CD8-positive, alpha-beta memory T cell (primary cell): ENCODE data around the gene TMEM253. TPM values are rescaled to one million over a fixed set of nuclear protein-coding genes. Genes with fewer than 3 reads are reported as not detected.

Source experiments
- CTCF ChIA-PET: fragments of 350-600 bp; sonication (Branson Sonifier 250); formaldehyde crosslinking; loops from one replicate; lab custom pipeline; 2021; ENCODE audit warnings: antibody characterized with exemption; lab: Charles Lee
- POLR2A ChIA-PET: fragments of 350-600 bp; sonication (Branson Sonifier 250); formaldehyde crosslinking; loops from one replicate; lab custom pipeline; 2021; ENCODE audit warnings: antibody characterized with exemption; lab: Charles Lee
- DNase-seq, 5 donors: peaks; one replicate each; pipeline versions ENCODE4 v3.0.0 to v3.0.0-alpha.2; 2020 to 2022; ENCODE audit warnings: mixed read lengths in 1 of 5
- H3K27ac ChIP-seq: one replicate; pipeline ENCODE4 v1.7.0; 2013; ENCODE audit warnings: low read depth, mild to moderate bottlenecking, low read length, moderate library complexity
- H3K27me3 ChIP-seq: 2 replicates; pipeline ENCODE4 v1.7.0; 2013; ENCODE audit warnings: low read length, mild to moderate bottlenecking; ENCODE audit not compliant: insufficient read depth, poor library complexity, severe bottlenecking
- H3K36me3 ChIP-seq: 2 replicates; pipeline ENCODE4 v1.7.0; 2013; ENCODE audit warnings: mild to moderate bottlenecking, low read length, moderate library complexity; ENCODE audit not compliant: insufficient read depth
- H3K4me1 ChIP-seq: 2 replicates; pipeline ENCODE4 v1.7.0; 2013; ENCODE audit warnings: mild to moderate bottlenecking, low read length, moderate library complexity; ENCODE audit not compliant: insufficient read depth
- H3K4me3 ChIP-seq: 2 replicates; pipeline ENCODE4 v1.7.0; 2013; ENCODE audit warnings: mild to moderate bottlenecking, low read length
- H3K9me3 ChIP-seq: 2 replicates; pipeline ENCODE4 v1.7.0; 2013; ENCODE audit warnings: mild to moderate bottlenecking, low read length
- H3K27ac Mint-ChIP-seq, 8 donors: one replicate each; pipeline ENCODE4 v1.8.0; 2020 to 2021; ENCODE audit warnings: mixed read lengths in 8 of 8, mild to moderate bottlenecking in 6 of 8, inconsistent platforms in 3 of 8, moderate library complexity in 3 of 8
- H3K27me3 Mint-ChIP-seq, 2 donors: one replicate each; pipeline ENCODE4 v1.8.0; 2020 to 2021; ENCODE audit warnings: mixed read lengths in 2 of 2, mild to moderate bottlenecking in 1 of 2, moderate library complexity in 1 of 2
- H3K36me3 Mint-ChIP-seq, 3 donors: one replicate each; pipeline ENCODE4 v1.8.0; 2020 to 2021; ENCODE audit warnings: mixed read lengths in 3 of 3, inconsistent platforms in 1 of 3, mild to moderate bottlenecking in 1 of 3
- H3K4me1 Mint-ChIP-seq, 3 donors: one replicate each; pipeline ENCODE4 v1.8.0; 2020 to 2021; ENCODE audit warnings: mixed read lengths in 3 of 3, inconsistent platforms in 1 of 3, mild to moderate bottlenecking in 1 of 3
- H3K4me3 Mint-ChIP-seq, 7 donors: one replicate each; pipeline ENCODE4 v1.8.0; 2020 to 2021; ENCODE audit warnings: mixed read lengths in 7 of 7, mild to moderate bottlenecking in 6 of 7, moderate library complexity in 4 of 7, inconsistent platforms in 2 of 7
- H3K9me3 Mint-ChIP-seq, 5 donors: one replicate each; pipeline ENCODE4 v1.8.0; 2020 to 2022; ENCODE audit warnings: mixed read lengths in 5 of 5, mild to moderate bottlenecking in 3 of 5, moderate library complexity in 2 of 5, inconsistent platforms in 1 of 5
- polyA plus RNA-seq: library from polyadenylated mRNA; unstranded; fragments of 300-500 nt; fragmentation: Illumina TruSeq; gene quantifications from one replicate; pipeline ENCODE4 v1.2.3, GENCODE V29; 2021
- total RNA-seq, 2 experiments: library from RNA; stranded (reverse); gene quantifications; one replicate each; pipeline ENCODE4 v1.2.3, GENCODE V29; 2021

TMEM253 gene
- total and polyA plus RNA-seq, 3 experiments from 2014 or later, result not detected

GRCh38 chr14:21069388-21070082 lies 31.3 kb upstream of the TMEM253 start:
- POLR2A ChIA-PET, result interaction anchor here (0.6 to 1.7 kb wide), 3 partner anchors 18 to 190 kb away, joined by 4 to 7 read pairs (median 5); no protein-coding TSS in a partner anchor
- no peaks in the 10 kb centered on the region for H3K36me3 ChIP-seq

GRCh38 chr14:21070083-21070609 lies 30.7 kb upstream of the TMEM253 start, which contains the start of gene ARHGEF40:
Gene ARHGEF40 (plus strand): TSS chr14:21070304. CDS start chr14:21070397, 93 bp downstream.
- H3K27ac Mint-ChIP-seq, result peak within 1 kb of the TSS in 7 of 8 donors; percentile 56 to 95 (median 88)
- Histone ChIP-seq H3K4me3 (peak within 1 kb of the TSS; percentile 60), H3K4me1 (peaks cover 36% of the 10 kb centered on the region), H3K27ac (peak within 1 kb of the TSS; percentile 31), H3K27me3 (peaks cover 61% of the 10 kb centered on the region), H3K9me3 (no peaks in the 10 kb centered on the region), H3K36me3 (no peaks in the 10 kb centered on the region)
- ChIA-PET CTCF (interaction anchor here (0.7 to 4.0 kb wide), 6 partner anchors 9 to 55 kb away, joined by 3 to 47 read pairs (median 15); no protein-coding TSS in a partner anchor), POLR2A (interaction anchor here (0.6 to 2.0 kb wide), 5 partner anchors 17 to 190 kb away, joined by 3 to 10 read pairs (median 5); partner anchors contain the start of gene NDRG2)
- peaks cover 59 to 75% of the 10 kb centered on the region in 2 donors for H3K27me3 Mint-ChIP-seq
- no peak for DNase-seq
- H3K36me3 Mint-ChIP-seq, result peaks cover 0 to 1% (median 0%) of the 10 kb centered on the region in 3 donors
- H3K4me3 Mint-ChIP-seq, result peak within 1 kb of the TSS; percentile 81 to 92 (median 86)
- peaks cover 23 to 40% (median 29%) of the 10 kb centered on the region in 3 donors for H3K4me1 Mint-ChIP-seq
- H3K9me3 Mint-ChIP-seq, result no peaks in the 10 kb centered on the region

More at GRCh38 chr14:21069388-21070082, 31.3 kb upstream of the TMEM253 start:
- H3K4me1 ChIP-seq, result peaks cover 36% of the 10 kb centered on the region
- peak overlapping the region; percentile 75 to 92 (median 81) for H3K4me3 Mint-ChIP-seq
- peaks cover 60 to 79% of the 10 kb centered on the region in 2 donors for H3K27me3 Mint-ChIP-seq
- CTCF ChIA-PET, result interaction anchor here (1.0 to 6.3 kb wide), 17 partner anchors 10 to 64 kb away, joined by 3 to 130 read pairs (median 10); partner anchors contain the start of gene ZNF219
- peak in 2 of 5 donors; percentile 28 to 57 for DNase-seq
- peaks cover 61% of the 10 kb centered on the region for H3K27me3 ChIP-seq
- H3K27ac ChIP-seq, result no peak overlapping the region
- peak overlapping the region; percentile 45 for H3K4me3 ChIP-seq
- no peaks in the 10 kb centered on the region for H3K9me3 Mint-ChIP-seq
- peaks cover 0 to 1% (median 0%) of the 10 kb centered on the region in 3 donors for H3K36me3 Mint-ChIP-seq
- H3K9me3 ChIP-seq, result no peaks in the 10 kb centered on the region
- peaks cover 23 to 40% (median 29%) of the 10 kb centered on the region in 3 donors for H3K4me1 Mint-ChIP-seq
- H3K27ac Mint-ChIP-seq, result peak overlapping the region in 7 of 8 donors; percentile 31 to 95 (median 85)

GRCh38 chr14:21070610-21071224 lies 30.1 kb upstream of the TMEM253 start:
- ChIA-PET POLR2A (interaction anchor here (0.5 to 2.0 kb wide), 6 partner anchors 17 to 189 kb away, joined by 3 to 10 read pairs (median 4); partner anchors contain the start of genes NDRG2 and ZNF219), CTCF (interaction anchor here (0.7 to 4.0 kb wide), 9 partner anchors 9 to 65 kb away, joined by 3 to 47 read pairs (median 5); no protein-coding TSS in a partner anchor)
- Mint-ChIP-seq H3K4me1 (peaks cover 23 to 40% (median 29%) of the 10 kb centered on the region in 3 donors), H3K36me3 (no peaks in the 10 kb centered on the region), H3K9me3 (no peaks in the 10 kb centered on the region), H3K4me3 (peak overlapping the region; percentile 81 to 91 (median 86)), H3K27me3 (peaks cover 55 to 69% of the 10 kb centered on the region in 2 donors), H3K27ac (peak overlapping the region in 7 of 8 donors; percentile 17 to 91 (median 88))
- peak in 2 of 5 donors; percentile 28 to 57 for DNase-seq
- Histone ChIP-seq H3K27me3 (peaks cover 61% of the 10 kb centered on the region), H3K4me1 (peaks cover 36% of the 10 kb centered on the region), H3K36me3 (no peaks in the 10 kb centered on the region), H3K4me3 (peak overlapping the region; percentile 60), H3K9me3 (no peaks in the 10 kb centered on the region), H3K27ac (peak overlapping the region; percentile 31)

GRCh38 chr14:21071225-21072030 lies 29.4 kb upstream of the TMEM253 start:
- peak overlapping the region; percentile 31 for H3K27ac ChIP-seq
- DNase-seq, result peak in 4 of 5 donors; percentile 30 to 70 (median 40)
- ChIA-PET CTCF (interaction anchor here (0.8 to 4.0 kb wide), 10 partner anchors 15 to 66 kb away, joined by 3 to 47 read pairs (median 5); no protein-coding TSS in a partner anchor), POLR2A (interaction anchor here (0.5 to 2.0 kb wide), 6 partner anchors 12 to 47 kb away, joined by 3 to 10 read pairs (median 3); partner anchors contain the start of genes NDRG2 and ZNF219)
- no peaks in the 10 kb centered on the region for H3K9me3 Mint-ChIP-seq
- peak overlapping the region; percentile 60 for H3K4me3 ChIP-seq
- H3K36me3 ChIP-seq, result no peaks in the 10 kb centered on the region
- H3K36me3 Mint-ChIP-seq, result no peaks in the 10 kb centered on the region
- H3K4me1 Mint-ChIP-seq, result peaks cover 23 to 40% (median 29%) of the 10 kb centered on the region in 3 donors
- no peaks in the 10 kb centered on the region for H3K9me3 ChIP-seq
- peak overlapping the region in 7 of 8 donors; percentile 56 to 91 (median 88) for H3K27ac Mint-ChIP-seq
- H3K27me3 ChIP-seq, result peaks cover 60% of the 10 kb centered on the region
- peak overlapping the region; percentile 81 to 91 (median 86) for H3K4me3 Mint-ChIP-seq
- H3K27me3 Mint-ChIP-seq, result peaks cover 51 to 64% of the 10 kb centered on the region in 2 donors
- peaks cover 36% of the 10 kb centered on the region for H3K4me1 ChIP-seq

GRCh38 chr14:21072031-21072473 lies 28.8 kb upstream of the TMEM253 start:
- peak overlapping the region; percentile 63 to 91 (median 84) for H3K4me3 Mint-ChIP-seq
- DNase-seq, result no peak
- Histone ChIP-seq H3K4me1 (peaks cover 36% of the 10 kb centered on the region), H3K27me3 (peaks cover 53% of the 10 kb centered on the region), H3K27ac (no peak overlapping the region), H3K9me3 (no peaks in the 10 kb centered on the region), H3K4me3 (no peak overlapping the region), H3K36me3 (no peaks in the 10 kb centered on the region)
- H3K27ac Mint-ChIP-seq, result peak overlapping the region in 4 of 8 donors; percentile 26 to 91 (median 47)
- no peaks in the 10 kb centered on the region for H3K9me3 Mint-ChIP-seq
- peaks cover 23 to 40% (median 29%) of the 10 kb centered on the region in 3 donors for H3K4me1 Mint-ChIP-seq
- ChIA-PET CTCF (interaction anchor here (1.1 to 4.0 kb wide), 8 partner anchors 15 to 66 kb away, joined by 3 to 47 read pairs (median 10); no protein-coding TSS in a partner anchor), POLR2A (interaction anchor here (0.7 to 2.0 kb wide), 2 partner anchors 12 to 32 kb away, joined by 3 to 10 read pairs; no protein-coding TSS in a partner anchor)
- no peaks in the 10 kb centered on the region for H3K36me3 Mint-ChIP-seq
- H3K27me3 Mint-ChIP-seq, result peaks cover 46 to 57% of the 10 kb centered on the region in 2 donors

- peaks cover 39 to 50% of the 10 kb centered on the region in 2 donors for H3K27me3 Mint-ChIP-seq
- CTCF ChIA-PET, result interaction anchor here (1.0 to 4.0 kb wide), 4 partner anchors 15 to 30 kb away, joined by 3 to 47 read pairs (median 18); no protein-coding TSS in a partner anchor
- no peak overlapping the region for H3K4me3 ChIP-seq
- peaks cover 52% of the 10 kb centered on the region for H3K27me3 ChIP-seq
- no peaks in the 10 kb centered on the region for H3K9me3 Mint-ChIP-seq
- POLR2A ChIA-PET, result no interaction called here
- peaks cover 36% of the 10 kb centered on the region for H3K4me1 ChIP-seq
- no peaks in the 10 kb centered on the region for H3K9me3 ChIP-seq
- no peaks in the 10 kb centered on the region for H3K36me3 ChIP-seq
- peak overlapping the region in 3 of 8 donors; percentile 1 to 56 (median 35) for H3K27ac Mint-ChIP-seq
- H3K4me1 Mint-ChIP-seq, result peaks cover 23 to 40% (median 29%) of the 10 kb centered on the region in 3 donors
- H3K4me3 Mint-ChIP-seq, result peak overlapping the region in 3 of 7 donors; percentile 13 to 86 (median 69)
- H3K27ac ChIP-seq, result no peak overlapping the region
- no peaks in the 10 kb centered on the region for H3K36me3 Mint-ChIP-seq
- no peak for DNase-seq
These were observed 28.0 kb upstream of the TMEM253 start for GRCh38 chr14:21072781-21073339.
